Keratinocyte (primary cell): ENCODE measurements around the gene NDUFS4. TPM values are rescaled to one million over a fixed set of nuclear protein-coding genes. Genes with fewer than 3 reads are reported as not detected.

ENCODE experiments used
- DNase-seq: peaks from one replicate; pipeline ENCODE4 v3.0.0-alpha.2; 2011; ENCODE audit warnings: low read depth, missing footprints, low spot score
- FAIRE-seq: peaks from 2 replicates; lab custom pipeline; 2011; peaks lifted over from hg19 to GRCh38; lab: Jason Lieb, UNC
- H2AFZ ChIP-seq: 2 replicates; pipeline ENCODE4 v1.6.0; 2012; ENCODE audit warnings: low read length, control low read depth, inconsistent platforms; ENCODE audit not compliant: control insufficient read depth
- H3K27ac ChIP-seq: 2 replicates; pipeline ENCODE4 v1.5.1; 2011; ENCODE audit warnings: low read length; ENCODE audit not compliant: control insufficient read depth, insufficient read depth
- H3K27me3 ChIP-seq: 3 replicates; pipeline ENCODE4 v1.6.0; 2011; ENCODE audit warnings: low read length; ENCODE audit not compliant: control insufficient read depth, insufficient read depth; ENCODE audit errors: extremely low read depth
- H3K36me3 ChIP-seq, 2 experiments: 2 replicates in 1 of 2; 3 replicates in 1 of 2; pipeline ENCODE4 v1.5.1; 2011; ENCODE audit warnings: low read length in 2 of 2, mild to moderate bottlenecking in 1 of 2; ENCODE audit not compliant: control insufficient read depth in 2 of 2, insufficient read depth in 2 of 2; ENCODE audit errors: extremely low read depth in 1 of 2
- H3K4me1 ChIP-seq: 3 replicates; pipeline ENCODE4 v1.5.1; 2011; ENCODE audit warnings: low read length; ENCODE audit not compliant: control insufficient read depth, insufficient read depth; ENCODE audit errors: extremely low read depth
- H3K4me2 ChIP-seq: 3 replicates; pipeline ENCODE4 v1.6.0; 2011; ENCODE audit warnings: low read depth, low read length; ENCODE audit not compliant: control insufficient read depth, insufficient read depth; ENCODE audit errors: extremely low read depth
- H3K4me3 ChIP-seq, 3 experiments: fragments of 200-600 bp in 1 of 3; sonication (generic) in 1 of 3; 2 replicates in 2 of 3; 3 replicates in 1 of 3; pipeline ENCODE4 v1.5.1; 2011 to 2016; ENCODE audit warnings: low read length in 3 of 3, mild to moderate bottlenecking in 3 of 3, control low read depth in 2 of 3, inconsistent platforms in 1 of 3, low read depth in 1 of 3, mixed read lengths in 1 of 3, mixed run types in 1 of 3, moderate library complexity in 1 of 3; ENCODE audit not compliant: control insufficient read depth in 2 of 3, insufficient read depth in 2 of 3; ENCODE audit errors: extremely low read depth in 1 of 3
- H3K79me2 ChIP-seq: 2 replicates; pipeline ENCODE4 v1.6.0; 2012; ENCODE audit warnings: low read length; ENCODE audit not compliant: control insufficient read depth, insufficient read depth
- H3K9ac ChIP-seq: 3 replicates; pipeline ENCODE4 v1.6.0; 2011; ENCODE audit warnings: low read length; ENCODE audit not compliant: control insufficient read depth, insufficient read depth; ENCODE audit errors: extremely low read depth
- H3K9me1 ChIP-seq: 3 replicates; pipeline ENCODE4 v1.6.0; 2011; ENCODE audit warnings: low read length; ENCODE audit not compliant: control insufficient read depth, insufficient read depth; ENCODE audit errors: extremely low read depth
- H3K9me3 ChIP-seq: 2 replicates; pipeline ENCODE4 v1.5.1; 2012; ENCODE audit warnings: low read depth, low read length; ENCODE audit not compliant: control insufficient read depth
- H4K20me1 ChIP-seq: 3 replicates; pipeline ENCODE4 v1.6.0; 2011; ENCODE audit warnings: low read length; ENCODE audit not compliant: control insufficient read depth, insufficient read depth; ENCODE audit errors: extremely low read depth
- CTCF ChIP-seq, 3 experiments: IDR thresholded peaks in 1 of 3; conservative IDR thresholded peaks in 1 of 3; optimal IDR thresholded peaks in 1 of 3; 2 replicates in 2 of 3; 3 replicates in 1 of 3; pipeline versions ENCODE3 to v1.5.1; 2011; ENCODE audit warnings: low read length in 3 of 3, mild to moderate bottlenecking in 3 of 3, moderate library complexity in 2 of 3, control low read depth in 1 of 3, inconsistent platforms in 1 of 3; ENCODE audit not compliant: insufficient read depth in 2 of 3; ENCODE audit errors: extremely low read depth in 1 of 3
- EZH2 ChIP-seq: IDR thresholded peaks from one replicate; pipeline ENCODE4 v1.6.1; 2012; ENCODE audit warnings: inconsistent platforms, mild to moderate bottlenecking, low read length, moderate library complexity
- dilution Hi-C: fragments of 300-500 bp; cut with MboI; formaldehyde crosslinking; loops from one replicate; pipeline ENCODE4 v1.7.0; 2020; ENCODE audit warnings: low sequenced_read_pairs; ENCODE audit not compliant: extremely low pct_ligation_motif_present
- polyA plus RNA-seq, 5 experiments: library from polyadenylated mRNA; depleted of rRNA in 3 of 5; stranded (reverse) in 3 of 5; stranded (forward) in 1 of 5; unstranded in 1 of 5; fragments of >200 nt; gene quantifications; 1 replicate in 1 of 5; 2 replicates in 3 of 5; 3 replicates in 1 of 5; pipeline versions ENCODE4 v1.2.1 to v1.2.3, GENCODE V29; 2011 to 2012; ENCODE audit warnings: missing spikeins in 2 of 5, low read depth in 1 of 5, low replicate concordance in 1 of 5

Gene NDUFS4
- polyA plus RNA-seq, 1 donor (not counting 4 experiments of a cell fraction or from before 2014, with no cell fraction given): 118 TPM

GRCh38 chr5:53554444-53554843, 6.0 kb upstream of the NDUFS4 start:
- Histone ChIP-seq H3K4me2 (no peak overlapping the region), H3K79me2 (no peaks in the 10 kb centered on the region), H3K9ac (no peak overlapping the region), H3K9me1 (no peaks in the 10 kb centered on the region), H3K27me3 (no peaks in the 10 kb centered on the region), H3K36me3 (no peaks in the 10 kb centered on the region), H3K4me1 (no peaks in the 10 kb centered on the region), H4K20me1 (no peaks in the 10 kb centered on the region), H3K9me3 (no peaks in the 10 kb centered on the region), H3K4me3 (no peak overlapping the region), H2AFZ (no peak overlapping the region), H3K27ac (no peak overlapping the region)
- no peak for TF ChIP-seq CTCF (optimal IDR thresholded peaks at IDR 0.05 in 1 of 3, IDR thresholded peaks at IDR 0.05 in 1 of 3, conservative IDR thresholded peaks at IDR 0.05 in 1 of 3; ENCODE audit: extremely low read depth in 1 of 3, insufficient read depth in 2 of 3, low read length in 3 of 3)
- TF ChIP-seq EZH2: no peak
- FAIRE-seq (no peak), DNase-seq (no peak)
- dilution Hi-C loops: no loop called here

- no peaks in the 10 kb centered on the region for H3K36me3 ChIP-seq
- TF ChIP-seq EZH2 (no peak), CTCF (optimal IDR thresholded peaks at IDR 0.05 in 1 of 3, IDR thresholded peaks at IDR 0.05 in 1 of 3, conservative IDR thresholded peaks at IDR 0.05 in 1 of 3; ENCODE audit: extremely low read depth in 1 of 3, insufficient read depth in 2 of 3, low read length in 3 of 3) (no peak)
- H3K9ac ChIP-seq: no peak overlapping the region
- H4K20me1 ChIP-seq: no peaks in the 10 kb centered on the region
- dilution Hi-C loops: no loop called here
- no peaks in the 10 kb centered on the region for H3K9me3 ChIP-seq
- DNase-seq (no peak), FAIRE-seq (no peak)
- H2AFZ ChIP-seq: no peak overlapping the region
- H3K4me1 ChIP-seq: peaks cover 2% of the 10 kb centered on the region
- no peaks in the 10 kb centered on the region for H3K9me1 ChIP-seq
- no peak overlapping the region for H3K4me2 ChIP-seq
- H3K4me3 ChIP-seq: no peak overlapping the region
- no peaks in the 10 kb centered on the region for H3K79me2 ChIP-seq
- no peak overlapping the region for H3K27ac ChIP-seq
- no peaks in the 10 kb centered on the region for H3K27me3 ChIP-seq
Measured at GRCh38 chr5:53555160-53555559, 5.3 kb upstream of the NDUFS4 start.
